Measurements from ENCODE around the gene UBE2E2.

- TF ChIP-seq PATZ1 (CRISPR knock-in tag; IDR thresholded peaks at IDR 0.05; ENCODE audit: borderline replicate concordance) (no peak), CSRNP3 (CRISPR knock-in tag; IDR thresholded peaks at IDR 0.05) (no peak), CSDC2 (CRISPR knock-in tag; IDR thresholded peaks at IDR 0.05) (no peak), RARB (CRISPR knock-in tag; IDR thresholded peaks at IDR 0.05) (no peak), ISL1 (CRISPR knock-in tag; IDR thresholded peaks at IDR 0.05) (no peak), TOX (CRISPR knock-in tag; IDR thresholded peaks at IDR 0.05; ENCODE audit: borderline replicate concordance) (no peak), CREB5 (CRISPR knock-in tag; IDR thresholded peaks at IDR 0.05; ENCODE audit: low read depth) (no peak), POU6F1 (CRISPR knock-in tag; IDR thresholded peaks at IDR 0.05; ENCODE audit: borderline replicate concordance, low read depth) (no peak), ZFP3 (CRISPR knock-in tag; IDR thresholded peaks at IDR 0.05) (no peak), ESRRG (CRISPR knock-in tag; IDR thresholded peaks at IDR 0.05) (no peak), ZNF70 (CRISPR knock-in tag; IDR thresholded peaks at IDR 0.05) (no peak), BACH2 (CRISPR knock-in tag; IDR thresholded peaks at IDR 0.05; ENCODE audit: borderline replicate concordance) (no peak), ZFP30 (CRISPR knock-in tag; IDR thresholded peaks at IDR 0.05) (no peak)
Measured at GRCh38 chr3:23312866-23313265, 109.7 kb downstream of the UBE2E2 start.
